Measurements from ENCODE around the gene NPEPPS.
"Not testable (repeated sequence)": the region's sequence is repeated elsewhere in the genome, so short reads cannot be mapped to it uniquely, and the experiment has no call there.

GRCh38 chr17:47522341-47522740 is 8.6 kb upstream of the NPEPPS start:
- not testable (repeated sequence) for TF ChIP-seq EP300, POLR2A, CTCF, POLR2AphosphoS5 (IDR thresholded peaks at IDR 0.05)
